GM21576 (cell line): ENCODE results near the gene PTPN9.

Experiments used
- ATAC-seq: cut with Tn5 transposase; IDR thresholded peaks from one replicate; pipeline ENCODE4 v1.9.1; 2021; ENCODE audit warnings: mild to moderate bottlenecking, moderate library complexity; ENCODE audit not compliant: unreplicated experiment

Gene PTPN9

GRCh38 chr15:75425966-75426500, 153.1 kb downstream of the PTPN9 start:
- no peak for ATAC-seq

GRCh38 chr15:75422554-75422953, 156.6 kb downstream of the PTPN9 start:
- no peak for ATAC-seq

DNA sequence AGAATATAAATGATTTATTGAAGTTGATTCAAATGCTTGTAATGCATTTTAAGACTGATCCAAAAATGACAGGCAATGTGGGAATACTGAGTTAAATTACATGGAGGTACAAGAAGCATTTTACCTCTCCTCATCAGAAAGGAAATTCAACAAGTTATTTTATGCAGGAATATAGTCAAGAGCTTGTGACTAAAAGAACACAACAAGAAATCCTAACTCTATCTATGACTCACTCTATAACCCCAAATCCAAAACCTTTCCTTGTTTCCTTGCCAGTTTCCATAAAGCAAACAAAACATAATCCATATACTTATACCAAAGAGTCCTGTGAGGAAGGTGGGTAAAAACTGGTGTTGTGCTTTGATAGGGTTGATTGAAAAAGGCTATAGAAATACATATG, 158.4 kb downstream of the PTPN9 start:
- ATAC-seq, result no peak

GRCh38 chr15:75416584-75416983, 162.5 kb downstream of the PTPN9 start:
- no peak for ATAC-seq
